ENCODE data around the gene SLC35G3. TPM values are rescaled to one million over a fixed set of nuclear protein-coding genes. Genes with fewer than 3 reads are reported as not detected.

The SLC35G3 gene
- total RNA-seq, 1 donor from 2014 or later = not detected

DNA sequence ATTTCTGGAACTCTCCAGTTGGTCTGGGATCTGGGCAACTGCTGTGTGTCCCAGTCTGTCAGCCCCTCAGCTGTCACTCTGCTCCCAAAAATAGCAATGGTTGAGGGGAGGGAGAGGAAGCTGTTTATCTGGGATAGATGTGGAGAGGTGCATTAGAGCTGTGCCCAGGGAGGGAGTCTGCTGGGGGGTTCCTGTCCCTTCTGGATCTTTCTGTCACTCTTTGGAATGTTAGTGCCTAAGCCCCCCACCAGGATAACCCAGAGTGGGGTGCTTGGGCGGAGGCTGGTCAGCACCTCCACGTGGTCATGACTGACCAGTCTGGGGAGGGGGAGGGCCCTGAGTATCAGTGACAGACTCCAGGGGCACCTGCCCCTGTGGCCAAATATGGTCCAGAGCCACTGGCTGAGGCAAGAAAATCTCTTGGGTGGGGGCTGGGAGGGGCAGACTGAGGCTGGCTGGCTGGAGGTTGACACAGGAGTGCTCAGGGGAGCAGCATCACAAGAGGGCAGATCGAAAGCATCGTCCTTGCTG is 46.8 kb downstream of the SLC35G3 start, which contains the start of gene UNC45B:
Gene UNC45B (plus strand): TSS at position 443 of the 531 bp plus-strand sequence. CDS start 447 bp downstream, outside the sequence.
- DNase-seq (peak; percentile 72), ATAC-seq (ENCODE audit: poor library complexity) (peak; percentile 89)
- intact Hi-C loops (cut with DNase I) = no loop called here

DNA sequence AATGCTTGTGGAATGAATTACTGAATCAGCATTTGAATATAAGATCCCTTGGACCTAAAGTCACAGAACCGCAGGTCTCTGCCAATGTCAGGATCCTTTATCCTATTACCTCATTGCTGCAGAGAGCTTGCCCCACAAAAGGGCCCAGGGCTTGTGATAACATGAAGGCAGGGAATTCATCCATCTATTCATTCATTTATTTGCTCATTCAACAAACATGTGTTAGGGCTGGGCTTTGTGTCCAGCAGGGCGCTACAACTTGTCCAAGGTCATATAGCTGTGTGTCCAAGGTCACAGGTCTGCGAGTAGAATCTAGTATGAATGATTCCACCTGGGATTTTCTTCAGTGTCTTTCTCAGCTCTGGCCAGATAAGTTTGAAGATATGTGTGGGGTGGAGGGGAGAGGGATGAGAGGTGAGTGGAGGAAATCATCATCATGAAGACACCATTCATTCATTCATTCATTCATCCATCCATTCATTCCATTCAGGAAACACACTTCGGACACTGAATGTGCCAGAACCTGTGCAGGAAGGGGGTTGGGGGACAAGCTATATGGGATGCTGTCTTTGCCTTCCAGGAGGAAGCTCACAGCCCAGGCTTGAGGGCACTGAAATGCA is 47.9 kb downstream of the SLC35G3 start:
- ATAC-seq (ENCODE audit: poor library complexity) (no peak), DNase-seq (no peak)
- intact Hi-C loops (cut with DNase I) = no loop called here

DNA sequence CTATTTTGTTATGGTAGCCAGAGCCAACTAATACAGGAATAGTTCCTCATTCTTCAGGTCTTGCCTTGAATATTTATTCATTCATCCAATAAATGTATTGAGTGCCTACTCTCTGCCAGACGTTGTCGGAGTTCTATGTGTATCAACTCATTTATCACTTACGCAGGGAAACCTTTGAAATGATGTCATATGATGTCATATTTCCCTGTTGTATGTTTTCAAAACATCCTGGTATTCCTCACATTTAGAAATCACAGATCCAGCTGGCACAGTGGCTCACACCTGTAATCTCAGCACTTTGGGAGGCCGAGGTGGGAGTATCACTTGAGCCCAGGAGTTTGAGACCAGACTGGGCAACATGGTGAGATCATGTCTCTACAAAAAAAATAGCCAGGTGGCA is 49.4 kb downstream of the SLC35G3 start:
- ATAC-seq (ENCODE audit: poor library complexity) (no peak), DNase-seq (no peak)
- intact Hi-C loops (cut with DNase I) = no loop called here

Other genes starting within 250 kb of the SLC35G3 start
- gene CCT6B, start 232.9 kb downstream of the SLC35G3 start, total RNA-seq = 1.8 TPM
- gene ZNF830, start 232.9 kb downstream of the SLC35G3 start, total RNA-seq = 8.9 TPM
- 15.2 TPM for gene LIG3, start 213.9 kb downstream of the SLC35G3 start, total RNA-seq
- 10.5 TPM for gene RFFL, start 130.7 kb downstream of the SLC35G3 start, total RNA-seq
- gene RAD51D, start 74.5 kb downstream of the SLC35G3 start, total RNA-seq = 4.4 TPM
- gene FNDC8, start 72.8 kb downstream of the SLC35G3 start, total RNA-seq = not detected
- gene NLE1, start 52.1 kb downstream of the SLC35G3 start, total RNA-seq = 3.5 TPM
- 223 TPM for gene UNC45B, start 46.6 kb downstream of the SLC35G3 start, total RNA-seq
- gene SLFN5, start 48.7 kb upstream of the SLC35G3 start, total RNA-seq = 11.4 TPM
- gene SLFN11, start 179.2 kb upstream of the SLC35G3 start, total RNA-seq = 16.8 TPM
- gene SLFN12, start 238.1 kb upstream of the SLC35G3 start, total RNA-seq = 3.3 TPM